Thyroid gland (tissue), 4 donors: ENCODE data around the gene C19orf12. TPM values are rescaled to one million over a fixed set of nuclear protein-coding genes. Genes with fewer than 3 reads are reported as not detected.

Source experiments
- DNase-seq, 2 donors: peaks; one replicate each; pipeline ENCODE4 v3.0.0-alpha.2; 2019
- H3K27ac ChIP-seq, 3 donors: fragments of 200-600 bp; sonication (generic); 1 replicate in 2 of 3; 2 replicates in 1 of 3; pipeline ENCODE4 v1.5.1; 2016 to 2019; ENCODE audit warnings: mild to moderate bottlenecking in 1 of 3, moderate library complexity in 1 of 3
- H3K27me3 ChIP-seq: fragments of 200-600 bp; sonication (generic); one replicate; pipeline ENCODE4 v1.5.1; 2019
- H3K36me3 ChIP-seq, 2 donors: fragments of 200-600 bp; sonication (generic); one replicate each; pipeline ENCODE4 v1.5.1; 2016 to 2019
- H3K4me1 ChIP-seq, 2 donors: fragments of 200-600 bp; sonication (generic); one replicate each; pipeline ENCODE4 v1.5.1; 2017 to 2019
- H3K4me3 ChIP-seq, 3 donors: fragments of 200-600 bp; sonication (generic); replicated peaks in 1 of 3; 1 replicate in 2 of 3; 2 replicates in 1 of 3; pipeline ENCODE4 v1.5.1; 2016; ENCODE audit warnings: mild to moderate bottlenecking in 1 of 3
- H3K9me3 ChIP-seq: fragments of 200-600 bp; sonication (generic); one replicate; pipeline ENCODE4 v1.5.1; 2017
- CTCF ChIP-seq, 6 experiments: fragments of 200-600 bp in 3 of 6; fragments of 450-650 bp in 3 of 6; sonication (generic) in 3 of 6; IDR thresholded peaks; one replicate each; pipeline ENCODE4 v1.5.1; 2016 to 2019; ENCODE audit warnings: antibody characterized with exemption in 6 of 6, mild to moderate bottlenecking in 2 of 6, inconsistent platforms in 1 of 6, moderate library complexity in 1 of 6
- POLR2A ChIP-seq, 2 donors: fragments of 450-650 bp; IDR thresholded peaks; one replicate each; pipeline ENCODE4 v1.6.1; 2017; ENCODE audit warnings: antibody characterized with exemption in 2 of 2, mild to moderate bottlenecking in 2 of 2, moderate library complexity in 1 of 2
- WGBS, 2 donors: methylation state at CpG; one replicate each; pipeline ENCODE4 v1.1.5; 2017; 5-methylcytosine and 5-hydroxymethylcytosine counted together
- intact Hi-C: fragments of 100-400 bp; cut with DNase I; formaldehyde crosslinking; loops from one replicate; pipeline ENCODE4 v1.15.1; 2023
- total RNA-seq, 4 donors: library from RNA; depleted of rRNA; stranded (reverse); fragments of >200 nt; gene quantifications; one replicate each; pipeline ENCODE4 v1.2.3, GENCODE V29; 2016

The C19orf12 gene
- total RNA-seq, 4 donors from 2014 or later, result 24.4 to 34.0 (median 31.9) TPM

- Histone ChIP-seq H3K9me3 (no peaks in the 10 kb centered on the region), H3K27ac (no peak overlapping the region), H3K4me3 (no peak overlapping the region), H3K27me3 (no peaks in the 10 kb centered on the region), H3K4me1 (no peaks in the 10 kb centered on the region), H3K36me3 (peaks cover 7 to 18% of the 10 kb centered on the region in 2 donors)
- DNase-seq, result no peak
- no peak for TF ChIP-seq POLR2A (IDR thresholded peaks at IDR 0.05)
- 81 to 90% methylated on average over 5 of the region's 5 CpGs for WGBS, 2 donors
- intact Hi-C loops, result no loop called here
These were observed 15.2 kb downstream of the C19orf12 start for GRCh38 chr19:29699861-29700260.

DNA sequence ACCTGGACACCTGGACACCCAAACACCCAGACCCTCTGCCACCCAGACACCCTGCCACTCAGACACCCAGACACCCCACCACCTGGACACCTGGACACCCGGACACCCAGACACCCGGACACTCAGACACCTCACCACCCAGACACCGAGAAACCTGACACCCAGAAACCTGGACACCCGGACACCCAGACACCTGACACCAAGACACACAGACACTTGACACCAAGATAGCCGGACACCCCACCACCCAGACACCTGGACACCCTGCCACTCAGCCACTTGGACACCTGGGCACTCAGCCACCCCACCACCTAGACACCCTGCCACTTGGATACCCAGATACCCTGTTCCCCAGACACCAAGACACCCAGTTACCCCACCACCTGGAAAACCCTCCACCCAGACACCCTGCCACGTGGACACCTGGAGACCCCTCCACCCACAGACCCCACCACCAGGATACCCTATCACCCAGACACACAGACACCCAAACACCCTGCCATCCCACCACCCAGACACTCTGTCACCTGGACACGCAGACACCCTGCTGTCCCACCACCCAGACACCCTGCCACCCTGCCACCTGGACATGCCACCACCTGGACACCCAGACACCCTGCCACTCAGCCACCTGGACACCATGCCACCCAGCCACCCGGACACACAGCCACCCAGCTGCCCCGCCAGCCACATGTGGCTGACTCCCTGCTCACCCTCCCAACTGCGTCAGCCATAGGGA, 17.4 kb downstream of the C19orf12 start:
- WGBS, 2 donors, result 96 to 97% methylated on average over 7 to 8 of the region's 10 CpGs
- Histone ChIP-seq H3K4me3 (no peak overlapping the region), H3K4me1 (no peaks in the 10 kb centered on the region), H3K27me3 (no peaks in the 10 kb centered on the region), H3K9me3 (no peaks in the 10 kb centered on the region), H3K27ac (no peak overlapping the region), H3K36me3 (peaks cover 7 to 12% of the 10 kb centered on the region in 2 donors)
- no peak for DNase-seq
- TF ChIP-seq CTCF (IDR thresholded peaks at IDR 0.05) (no peak), POLR2A (IDR thresholded peaks at IDR 0.05) (no peak)
- intact Hi-C loops, result no loop called here

GRCh38 chr19:29696565-29696846, 18.6 kb downstream of the C19orf12 start:
- no peak for DNase-seq
- H3K36me3 ChIP-seq, result peaks cover 0 to under 1% of the 10 kb centered on the region in 2 donors
- TF ChIP-seq POLR2A (IDR thresholded peaks at IDR 0.05), result no peak
- TF ChIP-seq CTCF (IDR thresholded peaks at IDR 0.05), result no peak
- H3K27me3 ChIP-seq, result no peaks in the 10 kb centered on the region
- H3K4me1 ChIP-seq, result no peaks in the 10 kb centered on the region
- WGBS, 2 donors, result 100% methylated on average over 1 of the region's 2 CpGs; no CpG with 5 or more reads in 1 of the 2 donors
- no peak overlapping the region for H3K27ac ChIP-seq
- no peak overlapping the region for H3K4me3 ChIP-seq
- intact Hi-C loops, result no loop called here
- no peaks in the 10 kb centered on the region for H3K9me3 ChIP-seq

GRCh38 chr19:29695765-29696564, 19.1 kb downstream of the C19orf12 start:
- Histone ChIP-seq H3K27me3 (no peaks in the 10 kb centered on the region), H3K4me3 (no peak overlapping the region), H3K9me3 (no peaks in the 10 kb centered on the region), H3K36me3 (no peaks in the 10 kb centered on the region), H3K27ac (no peak overlapping the region), H3K4me1 (no peaks in the 10 kb centered on the region)
- TF ChIP-seq POLR2A (IDR thresholded peaks at IDR 0.05) (no peak), CTCF (IDR thresholded peaks at IDR 0.05) (no peak)
- intact Hi-C loops, result no loop called here
- WGBS, 2 donors, result 88 to 93% methylated on average over 5 to 6 of the region's 6 CpGs
- no peak for DNase-seq

- TF ChIP-seq POLR2A (IDR thresholded peaks at IDR 0.05), result no peak
- peak; percentile 40 to 90 (median 74) for TF ChIP-seq CTCF (IDR thresholded peaks at IDR 0.05)
- peak; percentile 75 for DNase-seq
- 64 to 71% methylated on average over 7 to 17 of the region's 19 CpGs for WGBS, 2 donors
- Histone ChIP-seq H3K4me1 (no peaks in the 10 kb centered on the region), H3K4me3 (no peak overlapping the region), H3K36me3 (no peaks in the 10 kb centered on the region), H3K27ac (no peak overlapping the region), H3K27me3 (no peaks in the 10 kb centered on the region), H3K9me3 (no peaks in the 10 kb centered on the region)
- intact Hi-C loops, result no loop called here
These were observed 20.1 kb downstream of the C19orf12 start for GRCh38 chr19:29694669-29695627.
